Keratinocyte (primary cell): ENCODE measurements around the gene ADIPOR2. TPM values are rescaled to one million over a fixed set of nuclear protein-coding genes. Genes with fewer than 3 reads are reported as not detected.

ENCODE experiments used
- DNase-seq: peaks from one replicate; pipeline ENCODE4 v3.0.0-alpha.2; 2011; ENCODE audit warnings: low read depth, missing footprints, low spot score
- FAIRE-seq: peaks from 2 replicates; lab custom pipeline; 2011; peaks lifted over from hg19 to GRCh38; lab: Jason Lieb, UNC
- H2AFZ ChIP-seq: 2 replicates; pipeline ENCODE4 v1.6.0; 2012; ENCODE audit warnings: low read length, control low read depth, inconsistent platforms; ENCODE audit not compliant: control insufficient read depth
- H3K27ac ChIP-seq: 2 replicates; pipeline ENCODE4 v1.5.1; 2011; ENCODE audit warnings: low read length; ENCODE audit not compliant: control insufficient read depth, insufficient read depth
- H3K27me3 ChIP-seq: 3 replicates; pipeline ENCODE4 v1.6.0; 2011; ENCODE audit warnings: low read length; ENCODE audit not compliant: control insufficient read depth, insufficient read depth; ENCODE audit errors: extremely low read depth
- H3K36me3 ChIP-seq, 2 experiments: 2 replicates in 1 of 2; 3 replicates in 1 of 2; pipeline ENCODE4 v1.5.1; 2011; ENCODE audit warnings: low read length in 2 of 2, mild to moderate bottlenecking in 1 of 2; ENCODE audit not compliant: control insufficient read depth in 2 of 2, insufficient read depth in 2 of 2; ENCODE audit errors: extremely low read depth in 1 of 2
- H3K4me1 ChIP-seq: 3 replicates; pipeline ENCODE4 v1.5.1; 2011; ENCODE audit warnings: low read length; ENCODE audit not compliant: control insufficient read depth, insufficient read depth; ENCODE audit errors: extremely low read depth
- H3K4me2 ChIP-seq: 3 replicates; pipeline ENCODE4 v1.6.0; 2011; ENCODE audit warnings: low read depth, low read length; ENCODE audit not compliant: control insufficient read depth, insufficient read depth; ENCODE audit errors: extremely low read depth
- H3K4me3 ChIP-seq, 3 experiments: fragments of 200-600 bp in 1 of 3; sonication (generic) in 1 of 3; 2 replicates in 2 of 3; 3 replicates in 1 of 3; pipeline ENCODE4 v1.5.1; 2011 to 2016; ENCODE audit warnings: low read length in 3 of 3, mild to moderate bottlenecking in 3 of 3, control low read depth in 2 of 3, inconsistent platforms in 1 of 3, low read depth in 1 of 3, mixed read lengths in 1 of 3, mixed run types in 1 of 3, moderate library complexity in 1 of 3; ENCODE audit not compliant: control insufficient read depth in 2 of 3, insufficient read depth in 2 of 3; ENCODE audit errors: extremely low read depth in 1 of 3
- H3K79me2 ChIP-seq: 2 replicates; pipeline ENCODE4 v1.6.0; 2012; ENCODE audit warnings: low read length; ENCODE audit not compliant: control insufficient read depth, insufficient read depth
- H3K9ac ChIP-seq: 3 replicates; pipeline ENCODE4 v1.6.0; 2011; ENCODE audit warnings: low read length; ENCODE audit not compliant: control insufficient read depth, insufficient read depth; ENCODE audit errors: extremely low read depth
- H3K9me1 ChIP-seq: 3 replicates; pipeline ENCODE4 v1.6.0; 2011; ENCODE audit warnings: low read length; ENCODE audit not compliant: control insufficient read depth, insufficient read depth; ENCODE audit errors: extremely low read depth
- H3K9me3 ChIP-seq: 2 replicates; pipeline ENCODE4 v1.5.1; 2012; ENCODE audit warnings: low read depth, low read length; ENCODE audit not compliant: control insufficient read depth
- H4K20me1 ChIP-seq: 3 replicates; pipeline ENCODE4 v1.6.0; 2011; ENCODE audit warnings: low read length; ENCODE audit not compliant: control insufficient read depth, insufficient read depth; ENCODE audit errors: extremely low read depth
- EZH2 ChIP-seq: IDR thresholded peaks from one replicate; pipeline ENCODE4 v1.6.1; 2012; ENCODE audit warnings: inconsistent platforms, mild to moderate bottlenecking, low read length, moderate library complexity
- dilution Hi-C: fragments of 300-500 bp; cut with MboI; formaldehyde crosslinking; loops from one replicate; pipeline ENCODE4 v1.7.0; 2020; ENCODE audit warnings: low sequenced_read_pairs; ENCODE audit not compliant: extremely low pct_ligation_motif_present
- polyA plus RNA-seq, 5 experiments: library from polyadenylated mRNA; depleted of rRNA in 3 of 5; stranded (reverse) in 3 of 5; stranded (forward) in 1 of 5; unstranded in 1 of 5; fragments of >200 nt; gene quantifications; 1 replicate in 1 of 5; 2 replicates in 3 of 5; 3 replicates in 1 of 5; pipeline versions ENCODE4 v1.2.1 to v1.2.3, GENCODE V29; 2011 to 2012; ENCODE audit warnings: missing spikeins in 2 of 5, low read depth in 1 of 5, low replicate concordance in 1 of 5
- TF ChIP-seq, protein P1 (sequence below), 3 experiments: IDR thresholded peaks in 1 of 3; conservative IDR thresholded peaks in 1 of 3; optimal IDR thresholded peaks in 1 of 3; 2 replicates in 2 of 3; 3 replicates in 1 of 3; pipeline versions ENCODE3 to v1.5.1; 2011; ENCODE audit warnings: low read length in 3 of 3, mild to moderate bottlenecking in 3 of 3, moderate library complexity in 2 of 3, control low read depth in 1 of 3, inconsistent platforms in 1 of 3; ENCODE audit not compliant: insufficient read depth in 2 of 3; ENCODE audit errors: extremely low read depth in 1 of 3

ADIPOR2 gene
- polyA plus RNA-seq, 1 donor (not counting 4 experiments of a cell fraction or from before 2014, with no cell fraction given): 59.4 TPM

DNA sequence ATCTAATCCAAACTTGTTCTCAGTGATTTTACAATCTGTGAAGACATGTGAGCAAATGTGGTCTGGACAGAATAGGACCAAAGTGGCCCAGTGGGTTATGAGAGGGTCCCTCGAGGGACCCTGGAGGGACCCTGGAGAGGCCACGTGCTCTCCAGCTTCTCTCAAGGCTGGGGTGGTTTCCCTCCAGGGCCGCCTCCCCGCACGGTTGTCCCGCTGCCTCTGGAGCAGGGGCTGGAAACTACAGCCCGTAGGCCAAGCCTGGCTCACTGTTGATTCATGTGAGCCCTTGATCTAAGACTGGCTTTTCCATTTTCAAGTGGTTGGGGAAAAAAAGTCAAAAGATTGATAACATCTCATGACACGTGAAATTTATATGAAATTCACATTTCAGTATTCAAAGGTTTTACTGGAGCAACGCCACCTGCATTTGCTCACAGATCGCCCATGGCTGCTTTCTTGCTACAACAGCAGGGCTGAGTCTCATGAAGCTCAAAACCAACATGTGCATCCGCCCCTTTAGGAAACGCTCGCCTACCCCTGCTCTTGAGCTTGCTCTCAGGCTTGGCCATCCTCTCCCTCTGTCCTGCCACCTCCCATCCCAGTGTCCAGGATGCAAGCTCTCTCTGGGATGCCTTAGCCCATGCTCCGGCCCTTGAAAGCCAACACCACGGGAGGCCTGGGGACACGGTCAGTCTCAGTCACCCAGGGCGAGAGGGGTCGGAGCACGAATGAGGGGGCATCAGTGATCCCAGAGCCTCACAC lies 117.3 kb downstream of the ADIPOR2 start:
- Histone ChIP-seq H3K27me3 (no peaks in the 10 kb centered on the region), H3K4me1 (no peaks in the 10 kb centered on the region), H4K20me1 (no peaks in the 10 kb centered on the region), H3K27ac (no peak overlapping the region), H3K9ac (no peak overlapping the region), H3K4me2 (no peak overlapping the region), H3K9me1 (no peaks in the 10 kb centered on the region), H3K36me3 (no peaks in the 10 kb centered on the region), H3K79me2 (no peaks in the 10 kb centered on the region), H3K4me3 (no peak overlapping the region), H3K9me3 (no peaks in the 10 kb centered on the region), H2AFZ (no peak overlapping the region)
- no peak for DNase-seq
- TF ChIP-seq, protein P1, sequence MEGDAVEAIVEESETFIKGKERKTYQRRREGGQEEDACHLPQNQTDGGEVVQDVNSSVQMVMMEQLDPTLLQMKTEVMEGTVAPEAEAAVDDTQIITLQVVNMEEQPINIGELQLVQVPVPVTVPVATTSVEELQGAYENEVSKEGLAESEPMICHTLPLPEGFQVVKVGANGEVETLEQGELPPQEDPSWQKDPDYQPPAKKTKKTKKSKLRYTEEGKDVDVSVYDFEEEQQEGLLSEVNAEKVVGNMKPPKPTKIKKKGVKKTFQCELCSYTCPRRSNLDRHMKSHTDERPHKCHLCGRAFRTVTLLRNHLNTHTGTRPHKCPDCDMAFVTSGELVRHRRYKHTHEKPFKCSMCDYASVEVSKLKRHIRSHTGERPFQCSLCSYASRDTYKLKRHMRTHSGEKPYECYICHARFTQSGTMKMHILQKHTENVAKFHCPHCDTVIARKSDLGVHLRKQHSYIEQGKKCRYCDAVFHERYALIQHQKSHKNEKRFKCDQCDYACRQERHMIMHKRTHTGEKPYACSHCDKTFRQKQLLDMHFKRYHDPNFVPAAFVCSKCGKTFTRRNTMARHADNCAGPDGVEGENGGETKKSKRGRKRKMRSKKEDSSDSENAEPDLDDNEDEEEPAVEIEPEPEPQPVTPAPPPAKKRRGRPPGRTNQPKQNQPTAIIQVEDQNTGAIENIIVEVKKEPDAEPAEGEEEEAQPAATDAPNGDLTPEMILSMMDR (optimal IDR thresholded peaks at IDR 0.05 in 1 of 3, IDR thresholded peaks at IDR 0.05 in 1 of 3, conservative IDR thresholded peaks at IDR 0.05 in 1 of 3; ENCODE audit: extremely low read depth in 1 of 3, insufficient read depth in 2 of 3, low read length in 3 of 3): no peak
- TF ChIP-seq EZH2: no peak
- FAIRE-seq: no peak
- dilution Hi-C loops: no loop called here

DNA sequence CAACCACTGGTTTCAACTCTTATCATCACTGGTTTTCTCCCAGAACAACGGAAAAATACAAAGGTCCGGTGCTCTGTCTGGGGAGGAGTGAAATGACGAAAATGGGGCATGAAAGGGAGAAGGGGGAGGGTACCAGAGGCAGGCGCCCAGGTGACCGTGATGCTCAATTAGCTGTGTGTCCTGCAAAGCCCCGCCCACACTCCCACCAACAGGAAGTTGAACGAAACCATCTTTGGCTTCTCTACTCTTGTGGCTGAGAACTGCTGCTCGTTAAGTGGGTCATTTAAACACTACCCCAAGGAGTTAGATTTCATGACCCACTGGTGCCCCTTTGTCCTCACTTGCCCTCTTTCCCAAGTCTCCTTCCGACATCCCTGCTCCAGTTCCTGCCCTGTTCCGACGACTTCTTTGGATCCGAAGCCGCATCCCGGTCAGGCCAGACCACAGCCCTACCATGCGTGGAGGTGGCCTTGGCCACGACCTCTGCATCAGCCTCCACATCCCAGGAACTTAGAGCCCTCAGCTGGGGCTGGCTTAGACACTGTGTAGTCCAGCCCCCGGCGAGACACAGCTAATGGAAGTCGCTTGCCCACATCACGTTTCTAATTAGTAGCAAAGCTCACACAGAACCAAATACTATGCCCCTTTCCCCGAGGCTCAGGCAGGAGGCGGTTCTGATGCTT lies 118.1 kb downstream of the ADIPOR2 start:
- Histone ChIP-seq H3K4me2 (no peak overlapping the region), H3K9ac (no peak overlapping the region), H3K9me3 (no peaks in the 10 kb centered on the region), H3K27me3 (peaks cover 5% of the 10 kb centered on the region), H3K9me1 (no peaks in the 10 kb centered on the region), H2AFZ (no peak overlapping the region), H3K27ac (no peak overlapping the region), H3K4me1 (no peaks in the 10 kb centered on the region), H3K4me3 (no peak overlapping the region), H4K20me1 (no peaks in the 10 kb centered on the region), H3K36me3 (no peaks in the 10 kb centered on the region), H3K79me2 (no peaks in the 10 kb centered on the region)
- dilution Hi-C loops: no loop called here
- no peak for DNase-seq
- no peak for TF ChIP-seq EZH2
- TF ChIP-seq, protein P1 (optimal IDR thresholded peaks at IDR 0.05 in 1 of 3, IDR thresholded peaks at IDR 0.05 in 1 of 3, conservative IDR thresholded peaks at IDR 0.05 in 1 of 3; ENCODE audit: extremely low read depth in 1 of 3, insufficient read depth in 2 of 3, low read length in 3 of 3): no peak
- FAIRE-seq: no peak
